ENCODE data around the gene RITA1. TPM values are rescaled to one million over a fixed set of nuclear protein-coding genes. Genes with fewer than 3 reads are reported as not detected.
"Not testable (repeated sequence)": the region's sequence is repeated elsewhere in the genome, so short reads cannot be mapped to it uniquely, and the experiment has no call there.

The RITA1 gene
- total and polyA plus RNA-seq, 8 donors: 4.1 to 19.2 (median 9.9) TPM

GRCh38 chr12:113204804-113205203, 19.3 kb downstream of the RITA1 start:
- Histone ChIP-seq H3K27me3 (no peaks in the 10 kb centered on the region), H3K4me3 (no peak overlapping the region), H3K27ac (no peak overlapping the region), H3K36me3 (no peaks in the 10 kb centered on the region), H3K4me1 (peaks cover 0 to 38% (median 5%) of the 10 kb centered on the region in 4 donors), H3K9me3 (no peaks in the 10 kb centered on the region)
- TF ChIP-seq EP300 (IDR thresholded peaks at IDR 0.05) (no peak), POLR2AphosphoS5 (IDR thresholded peaks at IDR 0.05) (no peak), POLR2A (IDR thresholded peaks at IDR 0.05) (no peak), CTCF (IDR thresholded peaks at IDR 0.05) (no peak)
- no peak for DNase-seq
- intact Hi-C loops (cut with DNase I; ENCODE audit: low total_unique reads): no loop called here
- WGBS, 5 donors: 74 to 93% (median 90%) methylated on average over 3 of the region's 3 CpGs

GRCh38 chr12:113206802-113207201, 21.3 kb downstream of the RITA1 start:
- H3K27me3 ChIP-seq; H3K36me3 ChIP-seq; intact Hi-C loops (cut with DNase I; ENCODE audit: low total_unique reads); H3K9me3 ChIP-seq; H3K27ac ChIP-seq; H3K4me3 ChIP-seq; DNase-seq: not testable (repeated sequence)
- H3K4me1 ChIP-seq: peaks cover 0 to 41% (median 5%) of the 10 kb centered on the region in 4 donors
- 93 to 100% (median 97%) methylated on average over 5 of the region's 5 CpGs for WGBS, 5 donors

GRCh38 chr12:113207613-113208040, 22.1 kb downstream of the RITA1 start:
- Histone ChIP-seq H3K4me1 (peaks cover 0 to 41% (median 5%) of the 10 kb centered on the region in 4 donors), H3K27me3 (no peaks in the 10 kb centered on the region), H3K36me3 (no peaks in the 10 kb centered on the region), H3K4me3 (no peak overlapping the region), H3K27ac (peak overlapping the region in 2 of 5 donors; percentile 51 to 61), H3K9me3 (no peaks in the 10 kb centered on the region)
- intact Hi-C loops (cut with DNase I; ENCODE audit: low total_unique reads): no loop called here
- WGBS, 5 donors: 56 to 74% (median 70%) methylated on average over 6 of the region's 6 CpGs
- TF ChIP-seq POLR2A (IDR thresholded peaks at IDR 0.05) (no peak), CTCF (IDR thresholded peaks at IDR 0.05) (no peak), POLR2AphosphoS5 (IDR thresholded peaks at IDR 0.05) (no peak), EP300 (IDR thresholded peaks at IDR 0.05) (no peak)
- no peak for DNase-seq

GRCh38 chr12:113208041-113208934, 22.8 kb downstream of the RITA1 start:
- H3K4me3 ChIP-seq: no peak overlapping the region
- no peaks in the 10 kb centered on the region for H3K27me3 ChIP-seq
- peak; percentile 35 to 69 for DNase-seq
- WGBS, 5 donors: 66 to 73% (median 69%) methylated on average over 10 of the region's 10 CpGs
- no peaks in the 10 kb centered on the region for H3K36me3 ChIP-seq
- H3K27ac ChIP-seq: peak overlapping the region in 4 of 5 donors; percentile 39 to 65 (median 56)
- TF ChIP-seq CTCF (IDR thresholded peaks at IDR 0.05): no peak
- no peak for TF ChIP-seq POLR2A (IDR thresholded peaks at IDR 0.05)
- TF ChIP-seq EP300 (IDR thresholded peaks at IDR 0.05): no peak
- TF ChIP-seq POLR2AphosphoS5 (IDR thresholded peaks at IDR 0.05): no peak
- intact Hi-C loops (cut with DNase I; ENCODE audit: low total_unique reads): no loop called here
- H3K4me1 ChIP-seq: peaks cover 0 to 41% (median 5%) of the 10 kb centered on the region in 4 donors
- no peaks in the 10 kb centered on the region for H3K9me3 ChIP-seq

- Histone ChIP-seq H3K27ac (no peak overlapping the region), H3K27me3 (no peaks in the 10 kb centered on the region), H3K9me3 (no peaks in the 10 kb centered on the region), H3K36me3 (no peaks in the 10 kb centered on the region), H3K4me1 (peaks cover 0 to 49% (median 5%) of the 10 kb centered on the region in 4 donors), H3K4me3 (no peak overlapping the region)
- intact Hi-C loops (cut with DNase I; ENCODE audit: low total_unique reads): no loop called here
- WGBS, 5 donors: 79 to 92% (median 86%) methylated on average over 6 of the region's 6 CpGs
- TF ChIP-seq POLR2AphosphoS5 (IDR thresholded peaks at IDR 0.05) (no peak), CTCF (IDR thresholded peaks at IDR 0.05) (no peak), EP300 (IDR thresholded peaks at IDR 0.05) (no peak), POLR2A (IDR thresholded peaks at IDR 0.05) (no peak)
- DNase-seq: no peak
Measured at GRCh38 chr12:113211160-113211559, 25.6 kb downstream of the RITA1 start.
